Right forelimb (tissue), 1 donor: Measurements from ENCODE around the gene PALLD.

Experiments used
- DNase-seq: peaks from one replicate; pipeline ENCODE4 v3.0.0-alpha.2; 2018

PALLD gene

GRCh38 chr4:168740691-168741090, 243.8 kb downstream of the PALLD start:
- no peak for DNase-seq

- no peak for DNase-seq
Measured at GRCh38 chr4:168741281-168742173, 244.7 kb downstream of the PALLD start.

GRCh38 chr4:168743131-168743530, 246.3 kb downstream of the PALLD start:
- no peak for DNase-seq

- DNase-seq, result no peak
Measured at GRCh38 chr4:168743601-168744000, 246.7 kb downstream of the PALLD start.

GRCh38 chr4:168744021-168744420, 247.2 kb downstream of the PALLD start:
- no peak for DNase-seq

GRCh38 chr4:168748807-168749206, 252.0 kb downstream of the PALLD start:
- no peak for DNase-seq

GRCh38 chr4:168751263-168752225, 254.7 kb downstream of the PALLD start:
- DNase-seq, result no peak

GRCh38 chr4:168755598-168756477, 259.0 kb downstream of the PALLD start:
- DNase-seq, result no peak

- DNase-seq, result no peak
Measured at GRCh38 chr4:168757500-168757899, 260.6 kb downstream of the PALLD start.

GRCh38 chr4:168758351-168758876, 261.6 kb downstream of the PALLD start:
- peak; percentile 63 for DNase-seq

GRCh38 chr4:168759321-168759720, 262.5 kb downstream of the PALLD start:
- no peak for DNase-seq

- no peak for DNase-seq
Measured at GRCh38 chr4:168759959-168760527, 263.2 kb downstream of the PALLD start.

GRCh38 chr4:168761066-168761465, 264.2 kb downstream of the PALLD start:
- DNase-seq, result no peak

GRCh38 chr4:168765322-168765721, 268.5 kb downstream of the PALLD start:
- DNase-seq, result no peak

- DNase-seq, result no peak
Measured at GRCh38 chr4:168765726-168766125, 268.9 kb downstream of the PALLD start.

GRCh38 chr4:168766604-168767316, 269.9 kb downstream of the PALLD start:
- no peak for DNase-seq

- DNase-seq, result no peak
Measured at GRCh38 chr4:168769416-168769815, 272.6 kb downstream of the PALLD start.

- no peak for DNase-seq
Measured at GRCh38 chr4:168769837-168770236, 273.0 kb downstream of the PALLD start.

- DNase-seq, result no peak
Measured at GRCh38 chr4:168771251-168771650, 274.4 kb downstream of the PALLD start.

- DNase-seq, result no peak
Measured at GRCh38 chr4:168773388-168774195, 276.7 kb downstream of the PALLD start.
